ENCODE measurements around the gene CASTOR1.

The CASTOR1 gene

DNA sequence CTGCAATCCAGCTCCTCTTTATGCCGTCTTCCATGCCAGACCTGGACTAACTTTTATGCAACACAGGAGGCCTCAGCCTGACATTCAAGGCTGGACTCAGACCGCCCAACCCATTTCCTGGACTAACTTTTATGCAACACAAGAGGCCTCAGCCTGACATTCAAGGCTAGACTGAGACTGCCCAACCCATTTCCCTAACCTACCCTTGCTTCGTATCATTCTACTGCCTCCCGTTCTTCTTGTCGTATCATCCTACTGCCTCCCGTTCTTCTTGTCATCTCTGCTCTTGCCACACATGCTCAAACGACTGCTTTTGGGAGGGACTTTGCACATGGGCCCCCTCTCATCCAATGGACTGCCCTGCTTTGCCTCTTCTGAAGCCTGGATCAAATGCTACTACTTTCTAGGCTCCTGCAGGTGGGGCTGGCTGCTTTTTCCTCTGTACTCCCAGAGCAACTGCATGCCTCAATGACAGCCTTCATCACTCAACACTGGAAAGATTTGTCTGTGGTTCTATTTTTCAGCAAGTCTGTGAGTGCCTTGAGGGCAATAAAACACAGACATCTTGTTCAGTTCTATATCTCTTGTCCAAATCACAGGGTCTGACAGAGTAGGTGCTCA, 29.6 kb upstream of the CASTOR1 start:
- no peak for DNase-seq (ENCODE audit: low read depth)

DNA sequence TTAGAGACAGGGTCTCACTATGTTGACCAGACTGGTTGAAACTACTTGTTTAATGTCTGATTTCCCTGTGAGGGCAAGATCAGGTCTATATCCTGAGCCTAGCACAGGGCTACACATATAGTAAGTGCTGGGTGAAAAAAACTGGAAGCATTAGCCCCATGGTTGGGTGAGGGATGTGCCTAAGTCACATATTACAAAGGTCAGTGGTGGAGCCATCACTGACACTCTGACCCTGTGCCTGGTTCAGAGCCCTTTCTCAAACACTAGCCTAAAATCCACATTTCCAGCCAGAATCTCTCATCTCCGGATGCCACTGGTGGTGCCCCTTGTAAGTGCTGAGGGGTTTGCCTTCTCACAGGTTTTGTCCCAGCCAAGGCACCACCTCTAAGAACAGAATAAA, 28.5 kb upstream of the CASTOR1 start:
- no peak for DNase-seq (ENCODE audit: low read depth)

DNA sequence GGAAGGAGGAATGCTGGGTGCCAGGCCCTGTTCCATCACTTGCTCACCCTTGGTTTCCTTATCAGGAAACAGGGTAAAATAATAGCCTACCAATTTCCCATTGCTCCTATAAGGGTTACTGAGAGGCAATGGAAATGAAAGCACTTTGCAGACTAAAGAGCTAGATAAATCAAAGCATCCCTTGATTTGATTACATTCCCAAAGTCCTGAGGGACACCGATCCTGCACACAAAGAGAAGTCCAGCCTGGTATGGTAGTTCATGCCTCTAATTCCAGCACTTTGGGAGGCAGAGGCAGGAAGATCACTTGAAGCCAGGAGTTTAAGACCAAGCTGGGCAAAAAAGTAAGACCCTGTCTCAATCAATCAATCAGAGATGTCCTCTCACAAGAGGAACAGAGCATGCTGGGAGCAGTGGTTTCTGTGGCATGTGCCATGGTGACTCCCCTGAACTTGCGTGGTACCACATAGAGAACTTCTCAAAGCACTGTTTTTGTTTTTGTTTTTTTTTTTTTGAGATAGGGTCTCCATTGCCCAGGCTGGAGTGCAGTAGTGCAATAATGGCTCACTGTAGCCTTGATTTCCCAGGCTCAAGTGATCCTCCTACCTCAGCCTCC, 26.8 kb upstream of the CASTOR1 start:
- DNase-seq (ENCODE audit: low read depth): no peak

DNA sequence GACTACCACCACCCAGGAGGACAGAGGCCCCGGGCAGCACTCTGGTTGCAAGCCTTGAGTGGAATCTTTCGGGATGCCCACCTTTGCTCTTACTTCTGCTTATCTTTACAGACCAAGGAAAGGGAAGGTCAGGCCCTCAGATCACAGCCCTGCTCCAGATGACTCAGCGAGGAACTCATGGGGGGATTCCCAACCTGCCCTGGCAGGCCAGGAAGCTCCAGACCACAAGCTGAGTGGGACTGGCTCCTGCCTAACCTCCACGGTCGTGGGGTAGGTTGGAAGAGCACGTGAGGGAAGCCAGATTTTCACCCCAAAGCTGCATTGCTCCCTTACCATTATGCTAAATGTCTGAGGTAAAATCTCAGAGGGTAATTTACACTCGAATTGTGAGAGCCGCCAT, 25.6 kb upstream of the CASTOR1 start:
- DNase-seq (ENCODE audit: low read depth): peak; percentile 26

DNA sequence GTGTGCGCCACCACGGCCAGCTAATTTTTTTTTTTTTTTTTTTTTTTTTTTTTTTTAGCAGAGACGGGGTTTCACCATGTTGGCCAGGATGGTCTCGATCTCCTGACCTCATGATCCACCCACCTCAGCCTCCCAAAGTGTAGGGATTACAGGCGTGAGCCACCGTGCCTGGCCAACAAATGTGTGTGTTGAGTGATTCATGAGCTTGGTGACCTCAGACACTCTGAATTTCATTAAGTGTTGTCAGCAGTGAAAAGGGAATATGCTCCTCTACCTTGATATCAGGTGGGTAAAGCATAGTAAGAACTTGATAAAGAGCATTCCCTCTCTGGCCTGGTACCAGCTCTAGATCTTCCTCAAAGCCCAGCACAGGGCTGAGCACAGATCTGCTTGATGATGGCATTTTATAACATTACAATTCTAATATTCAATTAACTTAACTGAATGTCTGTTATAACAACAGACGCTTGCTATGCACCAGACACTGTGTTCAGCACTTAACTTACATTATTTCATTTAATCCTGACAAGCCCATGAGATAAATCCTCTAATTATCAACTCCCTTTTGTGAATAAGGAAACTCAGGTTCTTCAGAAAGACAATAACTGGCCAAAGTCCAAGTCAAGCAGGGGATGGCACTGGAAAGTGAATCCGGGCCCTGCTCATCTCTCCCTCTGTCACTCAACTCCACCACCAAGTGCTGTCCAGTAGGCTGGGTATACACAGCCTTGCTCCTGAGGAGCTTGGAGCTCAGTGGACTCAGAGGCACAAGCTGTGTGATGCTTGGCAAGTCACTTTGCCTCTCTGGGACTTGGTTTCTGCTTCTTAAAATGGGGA, 24.4 kb upstream of the CASTOR1 start:
- DNase-seq (ENCODE audit: low read depth): no peak

DNA sequence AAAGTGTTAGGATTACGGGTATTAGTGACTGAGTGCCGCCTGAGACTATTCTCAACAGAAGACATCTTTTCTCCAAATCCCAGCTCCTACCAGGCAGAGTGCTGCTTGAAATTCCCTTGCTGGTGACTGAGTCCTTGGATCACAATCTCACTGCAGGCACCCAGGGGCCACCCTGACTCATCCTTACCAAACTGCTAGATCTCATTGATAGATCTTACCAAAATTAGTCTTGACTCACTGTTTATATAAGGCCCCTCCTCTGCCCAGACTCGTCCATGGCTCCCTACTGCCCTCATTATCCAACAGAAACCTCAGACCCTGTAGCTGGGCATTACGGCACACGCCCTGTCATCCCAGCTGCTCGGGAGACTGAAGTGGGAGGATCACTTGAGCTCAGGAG, 22.7 kb upstream of the CASTOR1 start:
- DNase-seq (ENCODE audit: low read depth): no peak

DNA sequence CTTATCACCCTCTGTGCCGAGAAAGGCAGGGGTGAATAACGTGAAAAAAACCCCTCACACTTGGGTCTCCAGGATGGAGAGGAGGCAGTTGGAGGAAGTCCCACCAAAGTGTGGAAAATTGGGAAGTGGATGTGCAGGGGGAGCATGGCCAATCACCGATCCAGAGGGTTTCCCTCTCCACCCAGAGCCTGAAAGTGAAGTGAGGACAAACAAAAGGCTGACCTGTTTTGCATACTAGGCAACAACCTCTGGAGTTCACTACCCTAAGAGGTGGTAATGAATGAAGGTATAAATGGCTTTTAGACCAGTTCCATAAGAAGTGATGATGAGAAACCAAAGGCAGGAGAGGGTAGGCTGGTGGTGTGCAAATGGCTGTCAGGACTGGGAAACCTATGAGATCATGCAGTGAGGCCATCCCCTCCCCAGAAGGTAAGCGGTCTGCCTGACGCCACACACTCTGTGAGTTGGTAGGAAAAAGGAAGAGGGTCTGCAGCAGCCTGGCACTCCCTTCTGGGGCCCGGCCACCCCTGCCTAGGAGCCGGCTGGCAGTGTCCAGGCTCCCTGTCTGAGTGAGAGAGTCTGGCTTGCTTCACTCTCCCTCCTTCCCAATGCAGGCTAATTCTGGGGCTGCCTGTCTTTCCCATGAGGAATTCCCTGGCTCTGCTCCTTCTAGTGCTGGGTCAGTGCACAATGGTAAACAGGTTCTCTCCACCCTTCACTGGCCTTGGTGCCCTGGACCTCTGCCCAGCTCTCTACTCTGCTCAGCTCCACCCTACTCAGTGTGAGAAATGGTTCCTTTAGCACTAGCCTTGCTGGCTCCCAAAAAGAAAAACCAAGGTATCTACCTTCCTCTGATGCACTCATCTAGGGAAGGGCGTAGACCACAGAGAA, 21.8 kb upstream of the CASTOR1 start:
- DNase-seq (ENCODE audit: low read depth): no peak

DNA sequence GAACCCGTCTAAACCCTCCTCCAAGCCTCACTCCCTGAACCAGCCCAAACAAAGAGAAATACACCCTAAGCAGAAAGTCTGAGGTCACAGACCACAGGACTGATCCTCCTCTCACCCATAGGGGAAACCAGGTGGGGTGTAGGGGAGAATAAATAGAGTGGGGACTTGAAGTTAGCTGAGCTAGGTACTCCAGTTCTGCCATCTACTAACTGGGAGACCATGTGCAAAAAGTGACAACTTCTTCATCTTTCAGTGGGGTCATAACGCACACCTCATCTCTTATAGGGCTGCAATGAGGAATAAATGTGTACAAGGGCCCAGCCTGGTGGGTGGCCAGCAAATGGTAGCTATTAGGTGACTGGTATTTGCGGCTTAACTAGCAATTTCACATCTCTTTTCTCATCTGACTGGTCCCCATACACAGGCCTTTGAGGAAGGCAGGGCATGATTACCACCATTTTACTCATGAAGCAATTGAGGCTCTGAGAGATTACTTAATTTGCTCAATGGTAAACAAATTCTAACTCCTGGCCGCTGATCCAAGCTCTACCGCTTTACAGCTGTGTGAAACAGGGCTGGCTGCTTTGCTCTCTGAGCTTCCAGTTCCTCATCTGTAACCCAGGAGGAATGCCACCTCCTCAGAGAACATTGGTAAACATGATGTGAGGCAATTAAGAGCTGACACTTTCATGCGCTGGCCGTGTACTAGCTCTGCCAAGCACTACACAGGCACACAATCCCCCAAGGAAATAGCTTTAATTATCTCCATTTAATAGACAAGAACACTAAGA, 20.8 kb upstream of the CASTOR1 start:
- DNase-seq (ENCODE audit: low read depth): no peak

DNA sequence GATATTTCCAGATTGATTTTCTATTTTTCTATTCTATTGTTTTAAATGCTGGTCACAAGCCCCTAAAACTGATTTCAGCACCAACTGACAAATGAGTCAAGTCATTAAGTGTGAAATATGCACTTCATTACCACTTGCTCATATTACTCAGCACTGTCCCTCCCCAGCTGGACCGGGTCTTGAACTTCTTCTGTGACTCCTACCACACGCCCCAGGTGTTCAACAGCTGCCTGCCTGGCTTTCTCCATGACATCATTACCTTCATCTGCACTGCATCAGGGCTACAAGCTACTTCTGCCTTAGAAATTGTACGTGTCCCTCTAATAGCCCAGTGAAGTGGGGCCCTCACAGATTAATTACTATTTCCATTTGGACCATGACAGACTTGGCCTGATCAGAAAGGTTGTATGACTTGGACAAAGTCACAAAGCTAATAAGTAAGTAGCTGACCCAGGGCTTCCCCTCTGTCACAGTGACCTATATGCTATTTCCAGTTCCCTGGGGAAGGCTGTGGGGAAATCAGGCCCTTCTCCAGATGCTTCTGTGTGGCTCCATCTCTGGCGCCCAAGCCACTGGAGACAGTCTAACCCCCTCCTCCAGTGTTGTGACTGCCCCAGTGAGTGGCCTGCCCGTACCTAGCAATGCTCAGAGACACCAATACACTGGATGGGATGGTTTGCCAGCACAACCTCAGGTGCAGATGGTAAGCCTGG, 19.4 kb upstream of the CASTOR1 start:
- DNase-seq (ENCODE audit: low read depth): no peak

DNA sequence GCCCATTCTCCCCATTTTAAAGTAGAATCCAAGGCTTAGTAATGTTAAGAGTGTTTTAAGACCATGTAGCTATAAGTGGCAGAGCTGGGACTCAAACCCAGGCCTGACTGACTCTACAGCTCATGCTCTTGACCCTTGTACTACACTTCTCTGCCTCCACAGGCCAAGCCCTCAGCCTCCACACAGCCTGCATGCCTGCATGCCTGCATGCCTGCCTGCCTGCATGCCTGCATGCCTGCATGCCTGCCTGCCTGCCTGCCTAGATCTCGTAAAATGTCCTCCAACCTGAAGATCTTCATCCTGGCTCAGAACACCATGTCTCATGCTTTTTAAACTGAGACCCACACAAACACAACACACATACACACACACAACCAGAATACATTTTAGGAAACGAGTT, 18.8 kb upstream of the CASTOR1 start:
- no peak for DNase-seq (ENCODE audit: low read depth)

DNA sequence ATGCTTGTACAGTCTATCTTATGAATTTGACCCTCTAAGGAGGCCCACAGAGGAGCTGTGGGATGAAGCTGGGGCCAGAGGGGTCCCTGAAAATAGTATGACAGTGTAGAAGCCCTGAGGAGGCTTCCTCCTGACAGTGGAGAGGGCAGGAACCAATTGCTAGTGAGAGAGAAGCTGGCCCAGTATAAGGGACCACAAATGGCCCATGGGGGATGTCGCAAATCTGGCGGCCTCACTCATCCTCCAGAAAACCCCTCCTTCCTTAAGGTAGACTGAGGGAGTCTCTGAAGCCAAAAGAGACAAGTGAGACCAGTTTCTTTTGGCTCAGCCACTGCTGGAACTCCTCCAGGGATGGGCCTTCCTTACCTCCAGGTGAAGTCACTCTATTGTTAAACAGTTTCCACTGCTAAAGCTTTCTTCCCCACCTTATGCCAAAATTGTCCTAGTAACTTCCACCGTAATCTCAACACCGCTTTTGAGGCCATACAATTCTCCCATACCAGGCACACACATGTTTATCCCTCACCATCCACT, 17.8 kb upstream of the CASTOR1 start:
- DNase-seq (ENCODE audit: low read depth): no peak

DNA sequence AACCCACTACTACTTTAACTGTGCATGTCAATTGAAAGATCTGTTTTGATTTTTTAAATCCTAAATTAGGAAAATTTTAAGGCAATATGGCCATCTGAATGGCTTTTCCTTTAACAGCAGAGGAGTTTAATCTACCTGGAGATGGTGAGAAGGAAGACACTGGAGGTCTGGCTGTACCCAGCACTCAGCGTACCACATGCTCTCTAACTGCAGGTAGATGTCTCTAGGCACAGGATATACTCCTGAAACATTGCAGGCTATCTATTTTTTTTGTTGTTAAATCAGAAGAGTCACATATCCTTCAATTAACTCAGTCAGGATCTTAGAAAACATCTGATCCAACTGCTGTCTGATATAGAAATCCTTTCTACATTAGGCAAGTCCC, 17.3 kb upstream of the CASTOR1 start:
- no peak for DNase-seq (ENCODE audit: low read depth)

DNA sequence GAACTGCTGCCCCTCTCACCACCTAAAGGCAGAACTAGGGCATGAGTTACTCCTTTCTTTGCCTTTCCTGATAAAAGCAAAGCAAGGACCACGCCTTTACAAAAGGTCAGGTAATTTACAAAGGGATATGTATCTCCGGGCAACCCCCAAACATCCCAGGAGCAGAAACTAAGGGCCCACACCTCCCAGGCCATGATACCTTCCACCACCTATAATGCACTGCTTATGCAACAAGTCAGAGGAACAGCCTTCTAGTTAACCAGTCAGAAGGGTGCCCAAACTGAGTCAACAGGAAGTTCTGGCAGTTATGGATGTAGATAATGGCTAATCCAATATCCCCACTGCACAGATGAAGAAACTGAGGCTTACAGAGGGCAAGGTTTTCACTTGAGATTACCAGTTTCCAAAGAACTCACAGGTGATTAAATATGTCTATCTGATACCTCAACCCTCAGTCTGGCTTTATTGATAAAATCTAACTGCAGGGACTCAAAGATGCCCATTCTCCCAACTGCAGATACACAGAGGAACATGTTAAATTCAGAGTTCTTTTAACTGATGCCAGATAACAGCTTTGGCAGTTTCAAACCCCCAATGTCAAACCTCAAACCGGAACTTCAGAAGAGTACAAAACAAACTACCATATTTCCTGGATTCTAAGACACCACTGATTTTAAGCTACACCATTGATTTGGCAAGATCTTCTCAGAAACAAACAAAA, 16.8 kb upstream of the CASTOR1 start:
- DNase-seq (ENCODE audit: low read depth): no peak

DNA sequence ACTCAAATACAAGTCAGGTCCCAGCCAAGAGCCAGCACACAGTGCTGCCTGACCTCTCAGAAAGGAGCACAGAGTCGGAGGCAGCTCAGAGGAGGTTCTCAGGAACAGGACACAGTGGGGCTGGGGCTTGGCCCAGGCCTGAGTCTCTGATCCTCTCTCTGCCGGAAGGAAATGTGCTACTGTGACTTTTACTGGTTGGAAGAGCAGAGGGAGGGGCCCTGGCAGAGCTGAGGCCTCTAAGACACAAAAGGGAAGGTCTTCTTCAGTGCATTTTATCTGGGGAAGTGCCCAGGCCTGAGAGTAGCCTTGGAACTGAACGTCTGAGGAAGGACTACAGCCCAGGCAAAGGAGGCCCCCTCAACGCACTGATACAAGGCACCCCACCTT, 16.2 kb upstream of the CASTOR1 start:
- peak; percentile 43 for DNase-seq (ENCODE audit: low read depth)

DNA sequence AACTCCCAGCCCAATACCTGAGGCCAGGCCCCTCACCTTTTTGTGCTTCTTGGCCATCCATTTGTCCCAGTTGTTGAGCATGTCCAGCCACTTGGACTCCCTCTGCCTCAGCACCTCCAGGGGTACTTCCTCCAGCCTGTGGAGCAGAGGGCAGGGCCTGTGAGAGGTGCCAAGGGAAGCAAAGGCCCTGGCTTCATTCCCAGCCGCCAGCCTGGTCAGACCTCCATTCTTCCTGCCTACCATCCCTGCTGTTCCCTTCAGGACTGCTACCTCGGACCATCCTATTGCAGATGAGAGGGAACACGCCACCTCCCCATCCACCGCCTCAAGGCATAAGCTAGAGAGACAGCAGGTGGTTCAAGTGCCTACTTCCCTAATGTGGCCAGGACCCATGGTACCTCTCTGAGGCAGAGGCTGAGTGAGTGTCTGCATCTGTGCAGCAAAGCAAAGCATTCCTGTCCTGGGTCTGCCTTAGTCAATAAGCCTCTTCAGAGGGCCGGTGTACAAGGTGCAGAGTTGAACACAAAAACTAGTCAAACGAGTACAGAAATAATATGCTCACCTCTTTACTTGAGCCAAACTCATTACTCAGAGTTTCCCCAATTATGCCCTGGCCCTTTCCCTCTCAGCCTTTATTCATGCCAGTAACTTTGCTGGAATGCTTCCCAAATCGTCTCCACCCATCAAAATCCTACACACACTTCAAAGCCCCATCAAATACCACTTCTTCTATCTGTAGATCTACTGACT, 15.4 kb upstream of the CASTOR1 start:
- DNase-seq (ENCODE audit: low read depth): no peak

DNA sequence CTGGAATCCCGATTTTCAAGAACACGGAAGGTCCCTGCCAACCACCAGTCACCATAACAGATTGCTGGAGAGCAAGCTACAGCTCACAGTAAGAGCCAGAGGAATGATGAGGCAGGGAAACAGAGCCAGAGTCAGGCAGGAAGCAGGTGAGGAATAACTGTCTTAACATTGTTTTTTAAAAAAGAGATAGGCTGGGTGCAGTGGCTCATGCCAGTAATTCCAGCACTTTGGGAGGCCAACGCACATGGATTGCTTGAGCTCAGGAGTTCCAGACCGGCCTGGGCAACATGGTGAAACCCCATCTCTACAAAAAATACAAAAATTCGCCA, 13.5 kb upstream of the CASTOR1 start:
- DNase-seq (ENCODE audit: low read depth): no peak

DNA sequence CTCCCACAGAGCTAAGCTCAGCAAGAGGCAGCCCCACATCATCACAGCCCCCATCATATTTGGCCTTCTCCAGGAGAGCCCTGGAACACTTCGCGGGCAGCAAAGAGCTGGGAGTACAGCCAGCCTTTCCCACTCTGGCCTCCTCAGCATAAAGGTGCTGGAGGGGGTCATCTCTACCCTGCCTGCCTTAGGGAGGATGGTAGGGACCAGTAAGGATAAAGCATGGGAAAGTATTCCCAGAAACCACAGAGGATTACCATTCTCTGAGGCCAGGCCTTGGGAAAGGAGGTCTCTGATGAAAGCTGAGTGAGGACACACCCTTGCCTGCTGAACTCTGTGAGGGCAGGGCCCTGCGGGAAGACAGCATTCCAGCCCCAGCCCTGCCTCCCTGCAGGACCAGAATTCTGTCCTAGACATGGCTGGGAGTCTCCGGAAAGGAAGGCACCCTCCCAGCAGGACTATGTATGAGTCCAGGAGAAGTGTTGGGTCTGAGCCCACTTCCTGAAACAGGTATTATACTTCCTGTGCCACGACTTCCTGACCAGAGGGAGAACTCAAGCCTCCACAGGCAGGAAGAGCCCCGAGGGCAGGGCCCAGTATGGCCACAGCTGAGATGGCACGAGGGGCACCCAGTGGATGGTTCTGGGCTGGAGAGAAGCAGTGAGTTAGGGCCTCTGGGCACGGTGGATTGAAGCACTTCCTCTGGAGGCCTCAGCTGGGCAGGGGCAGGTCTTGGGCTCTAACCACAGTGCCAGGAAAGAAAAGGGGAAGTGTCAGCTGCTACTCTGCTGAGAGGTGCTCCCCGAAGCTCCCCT, 12.9 kb upstream of the CASTOR1 start:
- no peak for DNase-seq (ENCODE audit: low read depth)

DNA sequence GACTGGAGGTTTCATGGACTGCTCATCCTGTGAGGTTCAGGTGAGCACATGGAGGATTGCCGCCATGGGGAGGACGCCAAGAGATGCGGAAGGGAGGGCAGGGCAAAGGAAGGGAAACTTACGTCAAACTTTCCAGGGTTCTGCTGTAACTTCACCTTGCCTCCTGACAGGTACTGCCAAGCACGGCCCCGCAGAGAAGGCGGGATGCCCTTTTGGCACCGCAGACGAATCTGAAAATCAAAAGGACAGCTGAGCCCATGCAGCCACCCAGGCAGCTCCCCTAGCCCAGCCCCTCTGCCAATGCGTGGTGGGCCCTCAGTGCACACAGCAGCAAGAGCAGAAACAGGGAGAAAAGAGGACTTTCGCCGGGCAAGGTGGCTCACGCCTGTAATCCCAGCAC, 10.0 kb upstream of the CASTOR1 start:
- DNase-seq (ENCODE audit: low read depth): no peak

Data from activated T-helper 1 cell treated with Interleukin-2 at 50 U/mL for 16 hours (primary cell).